ENCODE results near the gene HSPA2. TPM values are rescaled to one million over a fixed set of nuclear protein-coding genes. Genes with fewer than 3 reads are reported as not detected.
"Not testable (repeated sequence)": the region's sequence is repeated elsewhere in the genome, so short reads cannot be mapped to it uniquely, and the experiment has no call there.

Gene HSPA2
- total and polyA plus RNA-seq, 3 experiments from 2014 or later = 0.87 to 1.9 (median 1.9) TPM

- no peak overlapping the region for H3K27ac ChIP-seq (ENCODE audit: low read depth, low read length)
- H3K27me3 ChIP-seq (ENCODE audit: insufficient read depth, low read length, poor library complexity, severe bottlenecking) = no peaks in the 10 kb centered on the region
- no peak for DNase-seq
- H3K4me3 ChIP-seq (ENCODE audit: low read length) = no peak overlapping the region
- peaks cover 17% of the 10 kb centered on the region for H3K4me1 ChIP-seq (ENCODE audit: insufficient read depth, low read length)
- H3K36me3 ChIP-seq (ENCODE audit: insufficient read depth, low read length) = no peaks in the 10 kb centered on the region
- H3K9me3 Mint-ChIP-seq = no peaks in the 10 kb centered on the region
- CTCF ChIA-PET = interaction anchor here (1.2 to 2.2 kb wide), 3 partner anchors 10 to 159 kb away, joined by 3 to 16 read pairs (median 3); partner anchors contain the start of gene HSPA2
- no peaks in the 10 kb centered on the region for H3K36me3 Mint-ChIP-seq
- peaks cover 0 to 2% of the 10 kb centered on the region in 2 donors for H3K27me3 Mint-ChIP-seq
- H3K27ac Mint-ChIP-seq = peak overlapping the region in 4 of 8 donors; percentile 4 to 92 (median 74)
- peaks cover 13 to 15% (median 15%) of the 10 kb centered on the region in 3 donors for H3K4me1 Mint-ChIP-seq
- POLR2A ChIA-PET = interaction anchor here (1.2 kb wide), 1 partner anchor 46 kb away, joined by 3 read pairs; the partner anchor contains the start of gene ZBTB1
- no peaks in the 10 kb centered on the region for H3K9me3 ChIP-seq (ENCODE audit: low read length)
- peak overlapping the region; percentile 73 to 90 (median 80) for H3K4me3 Mint-ChIP-seq
Measured at GRCh38 chr14:64550621-64551333, 10.2 kb downstream of the HSPA2 start.

DNA sequence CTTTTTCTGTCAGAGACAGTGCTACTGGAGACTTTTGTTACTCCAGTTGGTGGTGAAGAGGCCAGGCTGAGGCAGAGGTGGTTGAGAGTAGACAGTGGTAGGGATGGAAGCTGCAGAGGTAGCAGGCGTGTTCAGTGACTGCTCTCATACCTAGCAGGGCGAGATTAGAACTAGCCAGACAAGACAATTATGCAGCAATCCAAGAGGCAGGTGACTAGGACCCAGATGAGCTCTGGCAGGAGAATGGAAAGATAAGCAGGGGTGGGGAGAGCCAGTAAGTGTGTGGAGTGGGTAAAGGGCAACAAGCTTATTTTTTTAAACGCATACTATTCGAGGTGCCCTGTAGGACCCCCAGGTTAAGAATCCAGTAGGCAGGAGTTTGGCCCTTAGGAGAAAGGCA is 14.0 kb downstream of the HSPA2 start:
- DNase-seq = no peak
- Mint-ChIP-seq H3K4me3 (no peak overlapping the region), H3K4me1 (peaks cover 7 to 9% (median 8%) of the 10 kb centered on the region in 3 donors), H3K27me3 (peaks cover 0 to 2% of the 10 kb centered on the region in 2 donors), H3K9me3 (no peaks in the 10 kb centered on the region), H3K27ac (peak overlapping the region in 1 of 8 donors; percentile 3), H3K36me3 (no peaks in the 10 kb centered on the region)
- ChIA-PET CTCF (interaction anchor here (0.7 to 4.0 kb wide), 4 partner anchors 14 to 76 kb away, joined by 3 to 17 read pairs (median 3); partner anchors contain the start of gene HSPA2), POLR2A (interaction anchor here (0.7 kb wide), 1 partner anchor 13 kb away, joined by 7 read pairs; no protein-coding TSS in a partner anchor)
- Histone ChIP-seq H3K9me3 (ENCODE audit: low read length) (no peaks in the 10 kb centered on the region), H3K36me3 (ENCODE audit: insufficient read depth, low read length) (no peaks in the 10 kb centered on the region), H3K4me1 (ENCODE audit: insufficient read depth, low read length) (peaks cover 10% of the 10 kb centered on the region), H3K27me3 (ENCODE audit: insufficient read depth, low read length, poor library complexity, severe bottlenecking) (no peaks in the 10 kb centered on the region), H3K27ac (ENCODE audit: low read depth, low read length) (no peak overlapping the region), H3K4me3 (ENCODE audit: low read length) (no peak overlapping the region)

DNA sequence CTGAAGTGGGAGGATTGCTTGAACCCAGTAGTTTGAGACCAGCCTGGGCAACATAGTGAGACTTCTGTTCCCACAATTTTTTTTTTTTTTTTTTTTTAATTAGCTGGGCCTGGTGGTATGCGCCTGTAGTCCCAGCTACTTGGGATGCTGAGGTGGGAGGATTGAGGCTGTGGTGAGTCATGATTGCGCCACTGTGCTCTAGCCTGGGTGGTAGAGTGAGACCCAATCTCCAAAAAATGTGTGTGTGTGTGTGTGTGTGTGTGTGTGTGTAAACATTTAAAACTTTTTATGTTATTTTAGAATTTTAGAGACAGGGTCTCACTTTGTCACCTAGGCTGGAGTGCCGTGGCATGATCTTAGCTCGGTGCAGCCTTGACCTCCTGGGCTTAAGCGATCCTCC is 16.0 kb downstream of the HSPA2 start:
- H3K27me3 Mint-ChIP-seq = peaks cover 0 to 2% of the 10 kb centered on the region in 2 donors
- no peaks in the 10 kb centered on the region for H3K9me3 Mint-ChIP-seq
- H3K27me3 ChIP-seq (ENCODE audit: insufficient read depth, low read length, poor library complexity, severe bottlenecking) = no peaks in the 10 kb centered on the region
- H3K4me1 Mint-ChIP-seq = peaks cover 0 to 10% (median 8%) of the 10 kb centered on the region in 3 donors
- no peaks in the 10 kb centered on the region for H3K36me3 ChIP-seq (ENCODE audit: insufficient read depth, low read length)
- no peaks in the 10 kb centered on the region for H3K9me3 ChIP-seq (ENCODE audit: low read length)
- ChIA-PET CTCF (interaction anchor here (0.6 to 4.0 kb wide), 2 partner anchors 16 to 358 kb away, joined by 3 to 17 read pairs; partner anchors contain the start of gene HSPA2), POLR2A (interaction anchor here (0.6 to 0.7 kb wide), 2 partner anchors 30 to 58 kb away, joined by 3 to 4 read pairs; no protein-coding TSS in a partner anchor)
- DNase-seq = no peak
- H3K4me1 ChIP-seq (ENCODE audit: insufficient read depth, low read length) = peaks cover 6% of the 10 kb centered on the region
- no peak overlapping the region for H3K27ac ChIP-seq (ENCODE audit: low read depth, low read length)
- H3K4me3 ChIP-seq (ENCODE audit: low read length) = no peak overlapping the region
- H3K36me3 Mint-ChIP-seq = no peaks in the 10 kb centered on the region
- H3K4me3 Mint-ChIP-seq = no peak overlapping the region
- peak overlapping the region in 1 of 8 donors; percentile 43 for H3K27ac Mint-ChIP-seq

DNA sequence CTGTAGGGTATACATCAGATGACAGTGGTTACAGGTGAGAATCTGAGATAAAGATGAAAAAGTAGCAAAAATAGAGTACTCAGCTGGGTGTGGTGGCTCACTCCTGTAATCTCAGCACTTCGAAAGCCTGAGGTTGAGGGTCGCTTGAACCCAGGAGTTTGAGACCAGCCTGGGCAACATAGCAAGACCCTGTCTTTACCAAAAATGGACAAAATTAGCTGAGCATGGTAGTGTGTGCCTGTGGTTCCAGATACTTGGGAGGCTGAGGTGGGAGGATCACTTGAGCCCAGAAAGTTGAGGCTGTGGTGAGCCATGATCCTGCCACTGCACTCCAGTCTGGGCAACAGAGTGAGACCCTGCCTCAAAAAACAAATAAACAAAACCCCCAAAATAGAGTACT is 17.7 kb downstream of the HSPA2 start:
- H3K9me3 ChIP-seq (ENCODE audit: low read length); H3K36me3 Mint-ChIP-seq; H3K9me3 Mint-ChIP-seq; H3K27ac Mint-ChIP-seq; H3K4me3 ChIP-seq (ENCODE audit: low read length); H3K36me3 ChIP-seq (ENCODE audit: insufficient read depth, low read length); POLR2A ChIA-PET; H3K27me3 ChIP-seq (ENCODE audit: insufficient read depth, low read length, poor library complexity, severe bottlenecking); H3K27ac ChIP-seq (ENCODE audit: low read depth, low read length); DNase-seq; H3K27me3 Mint-ChIP-seq; H3K4me3 Mint-ChIP-seq; CTCF ChIA-PET; H3K4me1 ChIP-seq (ENCODE audit: insufficient read depth, low read length): not testable (repeated sequence)
- peaks cover 0 to 11% (median 10%) of the 10 kb centered on the region in 3 donors for H3K4me1 Mint-ChIP-seq

- H3K36me3 Mint-ChIP-seq = peaks cover 0 to 2% (median 0%) of the 10 kb centered on the region in 3 donors
- ChIA-PET POLR2A (no interaction called here), CTCF (interaction anchor here (0.8 to 1.3 kb wide), 2 partner anchors 12 to 17 kb away, joined by 3 read pairs; no protein-coding TSS in a partner anchor)
- Histone ChIP-seq H3K27ac (ENCODE audit: low read depth, low read length) (no peak overlapping the region), H3K9me3 (ENCODE audit: low read length) (no peaks in the 10 kb centered on the region), H3K36me3 (ENCODE audit: insufficient read depth, low read length) (no peaks in the 10 kb centered on the region), H3K27me3 (ENCODE audit: insufficient read depth, low read length, poor library complexity, severe bottlenecking) (no peaks in the 10 kb centered on the region), H3K4me1 (ENCODE audit: insufficient read depth, low read length) (peaks cover 6% of the 10 kb centered on the region), H3K4me3 (ENCODE audit: low read length) (no peak overlapping the region)
- H3K27ac Mint-ChIP-seq = no peak overlapping the region
- no peak overlapping the region for H3K4me3 Mint-ChIP-seq
- peaks cover 4% of the 10 kb centered on the region in 2 donors for H3K27me3 Mint-ChIP-seq
- peaks cover 0 to 11% (median 10%) of the 10 kb centered on the region in 3 donors for H3K4me1 Mint-ChIP-seq
- H3K9me3 Mint-ChIP-seq = no peaks in the 10 kb centered on the region
- no peak for DNase-seq
Measured at GRCh38 chr14:64561631-64562030, 21.1 kb downstream of the HSPA2 start.

DNA sequence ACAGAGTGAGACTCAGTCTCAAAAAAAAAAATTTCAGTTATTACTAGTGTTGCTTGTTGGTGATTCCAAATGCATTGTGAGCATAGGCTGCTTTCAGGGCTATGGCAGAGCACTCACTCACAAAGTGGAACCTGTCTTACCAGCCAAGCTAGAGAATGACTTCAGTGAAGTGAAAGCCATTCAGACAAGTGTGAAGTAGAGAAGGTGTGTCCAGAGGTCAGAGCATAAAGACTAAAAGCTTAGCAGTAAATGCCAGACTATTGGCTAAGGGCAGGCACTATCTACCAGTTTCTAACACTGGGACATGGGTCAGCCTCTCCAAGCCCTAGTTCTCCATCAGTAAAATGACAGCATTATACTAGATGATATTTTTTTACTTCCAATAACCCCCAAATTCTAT is 21.9 kb downstream of the HSPA2 start:
- no peak overlapping the region for H3K4me3 Mint-ChIP-seq
- no peaks in the 10 kb centered on the region for H3K36me3 ChIP-seq (ENCODE audit: insufficient read depth, low read length)
- no peak overlapping the region for H3K4me3 ChIP-seq (ENCODE audit: low read length)
- H3K27me3 Mint-ChIP-seq = peaks cover 4 to 7% of the 10 kb centered on the region in 2 donors
- H3K27ac Mint-ChIP-seq = no peak overlapping the region
- ChIA-PET CTCF (no interaction called here), POLR2A (no interaction called here)
- peaks cover 0 to 2% (median 0%) of the 10 kb centered on the region in 3 donors for H3K36me3 Mint-ChIP-seq
- peaks cover 0 to 11% (median 10%) of the 10 kb centered on the region in 3 donors for H3K4me1 Mint-ChIP-seq
- H3K9me3 ChIP-seq (ENCODE audit: low read length) = no peaks in the 10 kb centered on the region
- H3K9me3 Mint-ChIP-seq = no peaks in the 10 kb centered on the region
- DNase-seq = no peak
- H3K27ac ChIP-seq (ENCODE audit: low read depth, low read length) = no peak overlapping the region
- peaks cover 6% of the 10 kb centered on the region for H3K4me1 ChIP-seq (ENCODE audit: insufficient read depth, low read length)
- no peaks in the 10 kb centered on the region for H3K27me3 ChIP-seq (ENCODE audit: insufficient read depth, low read length, poor library complexity, severe bottlenecking)

GRCh38 chr14:64563696-64564095 is 23.2 kb downstream of the HSPA2 start:
- H3K27ac ChIP-seq (ENCODE audit: low read depth, low read length) = no peak overlapping the region
- H3K36me3 Mint-ChIP-seq = peaks cover 0 to 2% (median 0%) of the 10 kb centered on the region in 3 donors
- ChIA-PET CTCF (no interaction called here), POLR2A (no interaction called here)
- H3K4me1 ChIP-seq (ENCODE audit: insufficient read depth, low read length) = peaks cover 6% of the 10 kb centered on the region
- H3K27ac Mint-ChIP-seq = no peak overlapping the region
- no peaks in the 10 kb centered on the region for H3K36me3 ChIP-seq (ENCODE audit: insufficient read depth, low read length)
- no peaks in the 10 kb centered on the region for H3K27me3 ChIP-seq (ENCODE audit: insufficient read depth, low read length, poor library complexity, severe bottlenecking)
- DNase-seq = no peak
- H3K9me3 ChIP-seq (ENCODE audit: low read length) = no peaks in the 10 kb centered on the region
- H3K4me1 Mint-ChIP-seq = peaks cover 0 to 11% (median 10%) of the 10 kb centered on the region in 3 donors
- no peak overlapping the region for H3K4me3 Mint-ChIP-seq
- H3K9me3 Mint-ChIP-seq = no peaks in the 10 kb centered on the region
- H3K27me3 Mint-ChIP-seq = peaks cover 4 to 10% of the 10 kb centered on the region in 2 donors
- no peak overlapping the region for H3K4me3 ChIP-seq (ENCODE audit: low read length)

GRCh38 chr14:64566651-64567122 is 26.1 kb downstream of the HSPA2 start:
- Histone ChIP-seq H3K4me3 (ENCODE audit: low read length) (no peak overlapping the region), H3K27me3 (ENCODE audit: insufficient read depth, low read length, poor library complexity, severe bottlenecking) (no peaks in the 10 kb centered on the region), H3K4me1 (ENCODE audit: insufficient read depth, low read length) (no peaks in the 10 kb centered on the region), H3K27ac (ENCODE audit: low read depth, low read length) (no peak overlapping the region), H3K36me3 (ENCODE audit: insufficient read depth, low read length) (no peaks in the 10 kb centered on the region), H3K9me3 (ENCODE audit: low read length) (no peaks in the 10 kb centered on the region)
- Mint-ChIP-seq H3K36me3 (peaks cover 0 to 2% (median 0%) of the 10 kb centered on the region in 3 donors), H3K4me1 (peaks cover 0 to 1% (median 0%) of the 10 kb centered on the region in 3 donors), H3K9me3 (no peaks in the 10 kb centered on the region), H3K27ac (no peak overlapping the region), H3K4me3 (no peak overlapping the region), H3K27me3 (peaks cover 4 to 20% of the 10 kb centered on the region in 2 donors)
- ChIA-PET CTCF (no interaction called here), POLR2A (no interaction called here)
- no peak for DNase-seq

All from CD8-positive, alpha-beta memory T cell (primary cell).